Stimulated activated CD8-positive, alpha-beta memory T cell treated with anti-CD3 and anti-CD28 coated beads, Interleukin-7, amount 100 ng/mL, for 1 hour (primary cell): ENCODE data around the gene GSTM3.
"Not testable (repeated sequence)": the region's sequence is repeated elsewhere in the genome, so short reads cannot be mapped to it uniquely, and the experiment has no call there.

Experiments used
- DNase-seq, 2 donors: peaks; one replicate each; pipeline ENCODE4 v3.0.0-alpha.2; 2020; ENCODE audit warnings: low read depth in 2 of 2

GSTM3 gene

GRCh38 chr1:109697861-109698260 is 43.0 kb downstream of the GSTM3 start:
- DNase-seq = not testable (repeated sequence)

- DNase-seq = no peak
Measured at GRCh38 chr1:109697066-109697465, 43.8 kb downstream of the GSTM3 start.

- DNase-seq = not testable (repeated sequence)
Measured at GRCh38 chr1:109695138-109695537, 45.7 kb downstream of the GSTM3 start.

- DNase-seq = not testable (repeated sequence)
Measured at GRCh38 chr1:109694400-109694799, 46.4 kb downstream of the GSTM3 start.

GRCh38 chr1:109691759-109692158 is 49.1 kb downstream of the GSTM3 start:
- no peak for DNase-seq

- no peak for DNase-seq
Measured at GRCh38 chr1:109689844-109690405, 50.9 kb downstream of the GSTM3 start.

- peak in 1 of 2 donors; percentile 69 for DNase-seq
Measured at GRCh38 chr1:109687641-109688499, 53.0 kb downstream of the GSTM3 start, which contains the start of gene GSTM1. TSS of gene GSTM1 (plus strand) at chr1:109687817. CDS start at chr1:109687874, 57 bp downstream.

GRCh38 chr1:109687109-109687508 is 53.7 kb downstream of the GSTM3 start:
- DNase-seq = not testable (repeated sequence)

GRCh38 chr1:109685890-109686289 is 54.9 kb downstream of the GSTM3 start:
- not testable (repeated sequence) for DNase-seq

GRCh38 chr1:109685399-109685798 is 55.4 kb downstream of the GSTM3 start:
- not testable (repeated sequence) for DNase-seq

- DNase-seq = not testable (repeated sequence)
Measured at GRCh38 chr1:109684777-109685176, 56.1 kb downstream of the GSTM3 start.
